ENCODE results near the gene EHBP1. TPM values are rescaled to one million over a fixed set of nuclear protein-coding genes. Genes with fewer than 3 reads are reported as not detected.

The EHBP1 gene
- total and polyA plus RNA-seq, 11 donors = 5.2 to 34.2 (median 18.1) TPM

GRCh38 chr2:62871506-62871905, 166.0 kb downstream of the EHBP1 start:
- intact Hi-C loops (cut with DNase I) = no loop called here
- peaks cover 2 to 60% (median 27%) of the 10 kb centered on the region in 9 donors for H3K36me3 ChIP-seq
- H3K4me1 ChIP-seq = no peaks in the 10 kb centered on the region
- peaks cover 0 to 21% (median 8%) of the 10 kb centered on the region in 12 donors for H3K9me3 ChIP-seq
- DNase-seq (no peak), ATAC-seq (no peak)
- H3K4me3 ChIP-seq = no peak overlapping the region
- H3K27ac ChIP-seq = no peak overlapping the region
- no peak for TF ChIP-seq POLR2A (IDR thresholded peaks at IDR 0.05)
- TF ChIP-seq CTCF (IDR thresholded peaks at IDR 0.05) = no peak
- H3K27me3 ChIP-seq = no peaks in the 10 kb centered on the region
- whole genome bisulfite sequencing, 4 donors = 92 to 97% (median 96%) methylated on average over 1 of the region's 1 CpG

- 96 to 98% (median 97%) methylated on average over 3 of the region's 3 CpGs for WGBS, 4 donors
These were observed 168.1 kb downstream of the EHBP1 start for GRCh38 chr2:62873603-62874002.

GRCh38 chr2:62874881-62875383, 169.4 kb downstream of the EHBP1 start:
- peaks cover 0 to 30% (median 8%) of the 10 kb centered on the region in 12 donors for H3K9me3 ChIP-seq
- H3K36me3 ChIP-seq = peaks cover 2 to 67% (median 32%) of the 10 kb centered on the region in 9 donors
- ATAC-seq (no peak), DNase-seq (no peak)
- no peaks in the 10 kb centered on the region for H3K27me3 ChIP-seq
- H3K4me3 ChIP-seq = no peak overlapping the region
- H3K4me1 ChIP-seq = no peaks in the 10 kb centered on the region
- no peak overlapping the region for H3K27ac ChIP-seq
- 95 to 99% (median 98%) methylated on average over 6 of the region's 6 CpGs for WGBS, 4 donors
- intact Hi-C loops (cut with DNase I) = no loop called here
- TF ChIP-seq CTCF (IDR thresholded peaks at IDR 0.05) (no peak), POLR2A (IDR thresholded peaks at IDR 0.05) (no peak)

More at GRCh38 chr2:62873603-62874002, 168.1 kb downstream of the EHBP1 start:
- Histone ChIP-seq H3K4me1 (no peaks in the 10 kb centered on the region), H3K9me3 (peaks cover 0 to 27% (median 8%) of the 10 kb centered on the region in 12 donors), H3K36me3 (peaks cover 2 to 61% (median 32%) of the 10 kb centered on the region in 9 donors), H3K4me3 (no peak overlapping the region), H3K27me3 (no peaks in the 10 kb centered on the region), H3K27ac (no peak overlapping the region)
- TF ChIP-seq POLR2A (IDR thresholded peaks at IDR 0.05) = no peak
- no peak for TF ChIP-seq CTCF (IDR thresholded peaks at IDR 0.05)
- intact Hi-C loops (cut with DNase I) = no loop called here
- DNase-seq = no peak
- no peak for ATAC-seq

- Histone ChIP-seq H3K27me3 (no peaks in the 10 kb centered on the region), H3K4me1 (peaks cover 0 to 5% (median 0%) of the 10 kb centered on the region in 12 donors), H3K4me3 (no peak overlapping the region), H3K36me3 (peaks cover 0 to 29% (median 9%) of the 10 kb centered on the region in 9 donors), H3K9me3 (peaks cover 0 to 20% (median 0%) of the 10 kb centered on the region in 12 donors), H3K27ac (no peak overlapping the region)
- TF ChIP-seq CTCF (IDR thresholded peaks at IDR 0.05) (no peak), POLR2A (IDR thresholded peaks at IDR 0.05) (no peak)
- intact Hi-C loops (cut with DNase I) = no loop called here
- ATAC-seq = no peak
- DNase-seq = no peak
- 84 to 99% (median 96%) methylated on average over 4 of the region's 4 CpGs for WGBS, 4 donors
These were observed 175.8 kb downstream of the EHBP1 start for GRCh38 chr2:62881162-62881795.
